Upper lobe of left lung (tissue), 6 donors: ENCODE data around the gene MIER3. TPM values are rescaled to one million over a fixed set of nuclear protein-coding genes. Genes with fewer than 3 reads are reported as not detected.

Experiments used
- ATAC-seq, 2 donors: fragments of 200-7000 bp; cut with Tn5 transposase; one replicate each; pipeline ENCODE4 v1.9.1; 2022; ENCODE audit warnings: mild to moderate bottlenecking in 2 of 2, moderate library complexity in 2 of 2; ENCODE audit not compliant: low FRiP score in 2 of 2
- DNase-seq, 2 donors: peaks; one replicate each; pipeline ENCODE4 v3.0.0-alpha.2; 2019 to 2020
- H3K27ac ChIP-seq, 4 donors: fragments of 200-600 bp; sonication (generic); one replicate each; pipeline ENCODE4 v1.5.1; 2016 to 2019
- H3K27me3 ChIP-seq, 4 donors: fragments of 200-600 bp; sonication (generic); one replicate each; pipeline ENCODE4 v1.5.1; 2017 to 2019
- H3K36me3 ChIP-seq, 4 donors: fragments of 200-600 bp; sonication (generic); one replicate each; pipeline ENCODE4 v1.5.1; 2016 to 2019
- H3K4me1 ChIP-seq, 4 donors: fragments of 200-600 bp; sonication (generic); one replicate each; pipeline ENCODE4 v1.5.1; 2018 to 2019
- H3K4me3 ChIP-seq, 4 donors: fragments of 200-600 bp; sonication (generic); one replicate each; pipeline ENCODE4 v1.5.1; 2017 to 2019; ENCODE audit warnings: mild to moderate bottlenecking in 2 of 4, moderate library complexity in 1 of 4
- H3K9me3 ChIP-seq, 4 donors: fragments of 200-600 bp; sonication (generic); one replicate each; pipeline ENCODE4 v1.5.1; 2018 to 2019
- CTCF ChIP-seq, 6 experiments: fragments of 450-650 bp in 4 of 6; fragments of 200-600 bp in 2 of 6; sonication (generic) in 2 of 6; IDR thresholded peaks; one replicate each; pipeline ENCODE4 v1.5.1; 2016 to 2019; ENCODE audit warnings: antibody characterized with exemption in 6 of 6
- EP300 ChIP-seq, 4 donors: sonication (generic); formaldehyde crosslinking; IDR thresholded peaks; one replicate each; pipeline ENCODE4 v1.5.1; 2017; ENCODE audit warnings: antibody characterized with exemption in 4 of 4, control low read depth in 2 of 4
- POLR2A ChIP-seq, 4 donors: fragments of 450-650 bp; IDR thresholded peaks; one replicate each; pipeline ENCODE4 v1.5.1; 2016 to 2017; ENCODE audit warnings: antibody characterized with exemption in 4 of 4, mild to moderate bottlenecking in 2 of 4
- POLR2AphosphoS5 ChIP-seq, 2 donors: sonication (generic); formaldehyde crosslinking; IDR thresholded peaks; one replicate each; pipeline ENCODE4 v1.5.1; 2017; ENCODE audit warnings: antibody characterized with exemption in 2 of 2
- WGBS, 2 donors: methylation state at CpG; one replicate each; pipeline ENCODE4 v1.1.5; 2017 to 2018; 5-methylcytosine and 5-hydroxymethylcytosine counted together
- total RNA-seq, 6 donors: library from RNA; depleted of rRNA in 4 of 6; stranded (reverse); fragments of >200 nt in 4 of 6; gene quantifications; one replicate each; pipeline versions ENCODE4 v1.1.0 to v1.2.1, GENCODE V29; 2016 to 2021
- donor health status: DM: no; HTN: no; CAD: no; lungs with moderate emphysema.
- donor health status: DM: no; HTN: yes; CAD: no; lungs with severe emphysema.

The MIER3 gene
- total RNA-seq, 6 donors from 2014 or later: 11.3 to 20.5 (median 12.6) TPM

- Histone ChIP-seq H3K27ac (no peak overlapping the region), H3K36me3 (peaks cover 7 to 98% (median 67%) of the 10 kb centered on the region in 4 donors), H3K9me3 (no peaks in the 10 kb centered on the region), H3K4me1 (no peaks in the 10 kb centered on the region), H3K27me3 (no peaks in the 10 kb centered on the region), H3K4me3 (no peak overlapping the region)
- no peak for ATAC-seq
- no peak for DNase-seq
- TF ChIP-seq POLR2A (IDR thresholded peaks at IDR 0.05) (no peak), POLR2AphosphoS5 (IDR thresholded peaks at IDR 0.05) (no peak), CTCF (IDR thresholded peaks at IDR 0.05) (no peak), EP300 (IDR thresholded peaks at IDR 0.05) (no peak)
- WGBS, 2 donors: 75 to 78% methylated on average over 1 of the region's 1 CpG
These were observed 13.1 kb downstream of the MIER3 start for GRCh38 chr5:56938858-56939257.

DNA sequence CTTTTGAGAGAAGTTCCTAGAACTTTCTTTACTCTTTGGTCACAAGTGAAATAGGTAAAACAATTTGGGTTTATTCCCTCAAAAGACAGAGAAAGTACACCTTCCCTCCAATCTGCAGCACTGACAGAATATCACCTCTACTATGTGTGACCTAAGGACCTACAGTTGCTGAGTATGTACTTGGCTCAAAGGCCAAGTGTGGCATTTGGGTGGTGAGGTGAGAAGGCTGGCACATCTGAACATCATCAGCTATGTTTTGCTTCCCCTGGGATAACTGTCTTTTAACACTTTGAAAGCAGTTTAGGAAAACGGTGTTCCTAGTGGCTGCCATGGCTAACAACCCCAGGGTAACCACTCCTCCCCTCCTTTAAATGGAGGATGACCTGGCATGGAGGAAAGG is 17.6 kb downstream of the MIER3 start:
- ATAC-seq: no peak
- H3K36me3 ChIP-seq: peaks cover 14 to 95% (median 67%) of the 10 kb centered on the region in 4 donors
- no peaks in the 10 kb centered on the region for H3K9me3 ChIP-seq
- TF ChIP-seq EP300 (IDR thresholded peaks at IDR 0.05): no peak
- TF ChIP-seq POLR2AphosphoS5 (IDR thresholded peaks at IDR 0.05): no peak
- no peak for TF ChIP-seq POLR2A (IDR thresholded peaks at IDR 0.05)
- no peak for TF ChIP-seq CTCF (IDR thresholded peaks at IDR 0.05)
- H3K4me1 ChIP-seq: no peaks in the 10 kb centered on the region
- WGBS, 2 donors: 79 to 83% methylated on average over 1 of the region's 1 CpG
- no peak overlapping the region for H3K27ac ChIP-seq
- DNase-seq: no peak
- H3K4me3 ChIP-seq: no peak overlapping the region
- no peaks in the 10 kb centered on the region for H3K27me3 ChIP-seq

DNA sequence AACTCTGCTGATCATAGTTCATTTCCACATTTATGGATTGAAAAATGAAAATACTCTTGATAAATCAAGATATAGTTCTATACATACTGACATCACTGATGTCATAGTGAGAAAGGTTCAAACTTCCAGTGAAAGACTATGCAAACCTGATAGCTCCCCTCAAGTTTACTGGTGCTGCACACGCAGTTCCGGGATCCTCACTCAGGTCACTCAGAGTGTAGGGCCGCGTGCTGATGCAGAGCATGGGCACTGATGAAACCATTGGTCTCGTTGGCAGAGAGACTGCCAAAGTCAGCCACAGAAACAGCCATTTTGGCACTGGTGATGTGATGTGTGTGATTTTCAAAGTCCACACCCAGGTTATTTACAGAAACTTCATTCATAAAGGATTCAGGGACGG is 29.0 kb downstream of the MIER3 start:
- Histone ChIP-seq H3K27me3 (no peaks in the 10 kb centered on the region), H3K27ac (no peak overlapping the region), H3K4me1 (no peaks in the 10 kb centered on the region), H3K4me3 (no peak overlapping the region), H3K9me3 (no peaks in the 10 kb centered on the region), H3K36me3 (peaks cover 3 to 73% (median 20%) of the 10 kb centered on the region in 4 donors)
- WGBS, 2 donors: 95 to 96% methylated on average over 6 of the region's 6 CpGs
- DNase-seq: no peak
- ATAC-seq: no peak
- no peak for TF ChIP-seq EP300 (IDR thresholded peaks at IDR 0.05)
- no peak for TF ChIP-seq CTCF (IDR thresholded peaks at IDR 0.05)
- TF ChIP-seq POLR2AphosphoS5 (IDR thresholded peaks at IDR 0.05): no peak
- no peak for TF ChIP-seq POLR2A (IDR thresholded peaks at IDR 0.05)

GRCh38 chr5:56919942-56920662 is 31.8 kb downstream of the MIER3 start:
- Histone ChIP-seq H3K27me3 (no peaks in the 10 kb centered on the region), H3K27ac (no peak overlapping the region), H3K4me1 (no peaks in the 10 kb centered on the region), H3K36me3 (peaks cover 0 to 45% (median 17%) of the 10 kb centered on the region in 4 donors), H3K9me3 (no peaks in the 10 kb centered on the region), H3K4me3 (no peak overlapping the region)
- ATAC-seq: no peak
- no peak for DNase-seq
- TF ChIP-seq POLR2AphosphoS5 (IDR thresholded peaks at IDR 0.05) (no peak), POLR2A (IDR thresholded peaks at IDR 0.05) (no peak), EP300 (IDR thresholded peaks at IDR 0.05) (no peak), CTCF (IDR thresholded peaks at IDR 0.05) (no peak)
- 84 to 86% methylated on average over 1 of the region's 1 CpG for WGBS, 2 donors

GRCh38 chr5:56918054-56918453 is 33.9 kb downstream of the MIER3 start:
- 68 to 75% methylated on average over 2 of the region's 2 CpGs for WGBS, 2 donors
- DNase-seq (no peak), ATAC-seq (no peak)
- no peaks in the 10 kb centered on the region for H3K4me1 ChIP-seq
- no peaks in the 10 kb centered on the region for H3K9me3 ChIP-seq
- peaks cover 0 to 26% (median 10%) of the 10 kb centered on the region in 4 donors for H3K36me3 ChIP-seq
- no peak overlapping the region for H3K4me3 ChIP-seq
- H3K27ac ChIP-seq: no peak overlapping the region
- TF ChIP-seq CTCF (IDR thresholded peaks at IDR 0.05) (no peak), EP300 (IDR thresholded peaks at IDR 0.05) (no peak), POLR2A (IDR thresholded peaks at IDR 0.05) (no peak), POLR2AphosphoS5 (IDR thresholded peaks at IDR 0.05) (no peak)
- H3K27me3 ChIP-seq: no peaks in the 10 kb centered on the region
